Measurements from ENCODE around the gene CRACR2B. TPM values are rescaled to one million over a fixed set of nuclear protein-coding genes. Genes with fewer than 3 reads are reported as not detected.
A peak's percentile ranks its signal among the peaks of the same experiment; 100 is the strongest.

The CRACR2B gene
- total RNA-seq, 4 donors from 2014 or later: 3.3 to 4.5 (median 4.0) TPM

GRCh38 chr11:813072-813455 lies 14.7 kb upstream of the CRACR2B start:
- intact Hi-C loops (cut with DNase I; ENCODE audit: low total_unique reads): no loop called here
- H3K9me3 ChIP-seq: no peaks in the 10 kb centered on the region
- in situ Hi-C loops (cut with MboI; ENCODE audit: low sequenced_read_pairs in 4 of 4): no loop called here
- TF ChIP-seq POLR2A (IDR thresholded peaks at IDR 0.05) (no peak), CTCF (IDR thresholded peaks at IDR 0.05 in 4 of 5, conservative IDR thresholded peaks at IDR 0.05 in 1 of 5) (no peak)
- H3K36me3 ChIP-seq: peaks cover 0 to 38% of the 10 kb centered on the region in 2 donors
- ATAC-seq: no peak
- DNase-seq: no peak
- peak overlapping the region in 3 of 4 donors; percentile 97 to 100 (median 100) for H3K27ac ChIP-seq
- H3K4me3 ChIP-seq: no peak overlapping the region
- no peaks in the 10 kb centered on the region for H3K27me3 ChIP-seq
- peaks cover 29 to 31% of the 10 kb centered on the region in 2 donors for H3K4me1 ChIP-seq

- Histone ChIP-seq H3K27ac (peak overlapping the region in 2 of 4 donors; percentile 26 to 100), H3K4me1 (peaks cover 25 to 26% of the 10 kb centered on the region in 2 donors), H3K27me3 (no peaks in the 10 kb centered on the region), H3K9me3 (no peaks in the 10 kb centered on the region), H3K36me3 (peaks cover 0 to 38% of the 10 kb centered on the region in 2 donors), H3K4me3 (no peak overlapping the region)
- DNase-seq (no peak), ATAC-seq (no peak)
- TF ChIP-seq POLR2A (IDR thresholded peaks at IDR 0.05): no peak
- TF ChIP-seq CTCF (IDR thresholded peaks at IDR 0.05 in 4 of 5, conservative IDR thresholded peaks at IDR 0.05 in 1 of 5): no peak
- intact Hi-C loops (cut with DNase I; ENCODE audit: low total_unique reads) (no loop called here), in situ Hi-C loops (cut with MboI; ENCODE audit: low sequenced_read_pairs in 4 of 4) (no loop called here)
Measured at GRCh38 chr11:813456-814096, 14.1 kb upstream of the CRACR2B start.

GRCh38 chr11:815675-816432 lies 11.9 kb upstream of the CRACR2B start:
- TF ChIP-seq POLR2A (IDR thresholded peaks at IDR 0.05) (no peak), CTCF (IDR thresholded peaks at IDR 0.05 in 4 of 5, conservative IDR thresholded peaks at IDR 0.05 in 1 of 5) (no peak)
- Histone ChIP-seq H3K4me1 (peaks cover 27 to 30% of the 10 kb centered on the region in 2 donors), H3K4me3 (no peak overlapping the region), H3K36me3 (peaks cover 0 to 38% of the 10 kb centered on the region in 2 donors), H3K9me3 (no peaks in the 10 kb centered on the region), H3K27me3 (no peaks in the 10 kb centered on the region), H3K27ac (no peak overlapping the region)
- intact Hi-C loops (cut with DNase I; ENCODE audit: low total_unique reads) (no loop called here), in situ Hi-C loops (cut with MboI; ENCODE audit: low sequenced_read_pairs in 4 of 4) (no loop called here)
- ATAC-seq: no peak
- DNase-seq: no peak

GRCh38 chr11:816433-816779 lies 11.3 kb upstream of the CRACR2B start:
- H3K9me3 ChIP-seq: no peaks in the 10 kb centered on the region
- no peak for DNase-seq
- in situ Hi-C loops (cut with MboI; ENCODE audit: low sequenced_read_pairs in 4 of 4): no loop called here
- no peak for TF ChIP-seq POLR2A (IDR thresholded peaks at IDR 0.05)
- no peak for TF ChIP-seq CTCF (IDR thresholded peaks at IDR 0.05 in 4 of 5, conservative IDR thresholded peaks at IDR 0.05 in 1 of 5)
- intact Hi-C loops (cut with DNase I; ENCODE audit: low total_unique reads): no loop called here
- peaks cover 0 to 36% of the 10 kb centered on the region in 2 donors for H3K36me3 ChIP-seq
- H3K27ac ChIP-seq: no peak overlapping the region
- no peak for ATAC-seq
- H3K4me3 ChIP-seq: no peak overlapping the region
- H3K4me1 ChIP-seq: peaks cover 27 to 28% of the 10 kb centered on the region in 2 donors
- H3K27me3 ChIP-seq: no peaks in the 10 kb centered on the region
